Left ventricle myocardium inferior (tissue), 1 donor: Measurements from ENCODE around the gene JUNB. TPM values are rescaled to one million over a fixed set of nuclear protein-coding genes. Genes with fewer than 3 reads are reported as not detected.
"Not testable (repeated sequence)": the region's sequence is repeated elsewhere in the genome, so short reads cannot be mapped to it uniquely, and the experiment has no call there.

ENCODE experiments used
- DNase-seq: peaks from one replicate; pipeline ENCODE4 v3.0.0-alpha.2; 2020
- H3K27ac ChIP-seq: fragments of 200-600 bp; replicated peaks from 2 replicates; pipeline ENCODE4 v1.8.0; 2021
- H3K27me3 ChIP-seq: fragments of 200-600 bp; 2 replicates; pipeline ENCODE4 v1.8.0; 2021; ENCODE audit warnings: low read depth
- H3K36me3 ChIP-seq: fragments of 200-600 bp; 2 replicates; pipeline ENCODE4 v1.8.0; 2021
- H3K4me1 ChIP-seq: fragments of 200-600 bp; 2 replicates; pipeline ENCODE4 v1.8.0; 2021
- H3K4me3 ChIP-seq: fragments of 200-600 bp; 2 replicates; pipeline ENCODE4 v1.8.0; 2021; ENCODE audit warnings: mild to moderate bottlenecking, moderate library complexity
- H3K9me3 ChIP-seq: fragments of 200-600 bp; replicated peaks from 2 replicates; pipeline ENCODE4 v1.8.0; 2021
- CTCF ChIP-seq: fragments of 200-600 bp; IDR thresholded peaks from 2 replicates; pipeline ENCODE4 v1.8.0; 2021; ENCODE audit warnings: antibody characterized with exemption, mild to moderate bottlenecking, borderline replicate concordance
- intact Hi-C: fragments of 100-400 bp; cut with micrococcal nuclease; formaldehyde crosslinking; loops from one replicate; pipeline ENCODE4 v1.11.0; 2022
- total RNA-seq: library from RNA; stranded (reverse); fragmentation: NEBNext Ultra II Directional; extraction: Animal tissue kit (Norgen Biotek cat#: 25700); gene quantifications from one replicate; pipeline ENCODE4 v1.2.1, GENCODE V29; 2021
- donor health status: DM: no; HTN: yes; CAD: no; lungs with severe emphysema.

JUNB gene
- total RNA-seq, 1 donor from 2014 or later, result 26.7 TPM

- intact Hi-C loops, result no loop called here
- H3K36me3 ChIP-seq, result peaks cover 26% of the 10 kb centered on the region
- DNase-seq, result no peak
These were observed 3.1 kb downstream of the JUNB start for GRCh38 chr19:12794196-12794941.

GRCh38 chr19:12794971-12795381 is 3.7 kb downstream of the JUNB start:
- peaks cover 32% of the 10 kb centered on the region for H3K36me3 ChIP-seq
- no peak for DNase-seq
- TF ChIP-seq CTCF, result no peak
- H3K4me3 ChIP-seq, result no peak overlapping the region
- H3K27ac ChIP-seq, result peak overlapping the region; percentile 96
- no peaks in the 10 kb centered on the region for H3K9me3 ChIP-seq
- H3K4me1 ChIP-seq, result peaks cover 57% of the 10 kb centered on the region
- intact Hi-C loops, result no loop called here
- H3K27me3 ChIP-seq, result no peaks in the 10 kb centered on the region

More at GRCh38 chr19:12794196-12794941, 3.1 kb downstream of the JUNB start:
- peaks cover 56% of the 10 kb centered on the region for H3K4me1 ChIP-seq
- H3K4me3 ChIP-seq, result peak overlapping the region; percentile 76
- TF ChIP-seq CTCF, result no peak
- no peaks in the 10 kb centered on the region for H3K27me3 ChIP-seq
- H3K9me3 ChIP-seq, result no peaks in the 10 kb centered on the region
- H3K27ac ChIP-seq, result peak overlapping the region; percentile 96

GRCh38 chr19:12796146-12797071 is 5.1 kb downstream of the JUNB start:
- H3K4me3 ChIP-seq, result peak overlapping the region; percentile 20
- no peaks in the 10 kb centered on the region for H3K27me3 ChIP-seq
- peaks cover 38% of the 10 kb centered on the region for H3K36me3 ChIP-seq
- H3K9me3 ChIP-seq, result no peaks in the 10 kb centered on the region
- TF ChIP-seq CTCF, result peak; percentile 97
- peaks cover 60% of the 10 kb centered on the region for H3K4me1 ChIP-seq
- intact Hi-C loops, result no loop called here
- DNase-seq, result peak; percentile 59
- peak overlapping the region; percentile 96 for H3K27ac ChIP-seq

DNA sequence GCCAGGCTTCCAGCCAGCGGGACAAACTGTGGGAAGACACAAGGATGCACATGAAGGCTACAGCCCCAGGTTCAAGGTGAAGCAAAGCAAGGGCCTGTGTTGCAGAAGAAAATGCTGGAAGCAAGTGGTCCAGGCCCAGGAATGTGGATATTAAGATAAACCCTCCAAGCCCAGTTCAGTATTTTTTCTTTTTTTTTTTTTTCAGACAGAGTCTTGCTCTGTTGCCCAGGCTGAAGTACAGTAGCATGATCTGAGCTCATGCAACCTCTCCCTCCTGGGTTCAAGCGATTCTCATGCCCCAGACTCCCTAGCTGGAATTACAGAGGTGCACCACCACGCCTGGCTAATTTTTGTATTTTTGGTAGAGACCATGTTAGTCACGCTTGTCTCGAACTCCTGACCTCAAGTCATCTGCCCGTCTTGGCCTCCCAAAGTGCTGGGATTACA is 5.9 kb downstream of the JUNB start:
- H3K27me3 ChIP-seq, result no peaks in the 10 kb centered on the region
- peak overlapping the region; percentile 96 for H3K27ac ChIP-seq
- no peaks in the 10 kb centered on the region for H3K9me3 ChIP-seq
- intact Hi-C loops, result no loop called here
- no peak for TF ChIP-seq CTCF
- peaks cover 38% of the 10 kb centered on the region for H3K36me3 ChIP-seq
- DNase-seq, result no peak
- peaks cover 60% of the 10 kb centered on the region for H3K4me1 ChIP-seq
- H3K4me3 ChIP-seq, result no peak overlapping the region

DNA sequence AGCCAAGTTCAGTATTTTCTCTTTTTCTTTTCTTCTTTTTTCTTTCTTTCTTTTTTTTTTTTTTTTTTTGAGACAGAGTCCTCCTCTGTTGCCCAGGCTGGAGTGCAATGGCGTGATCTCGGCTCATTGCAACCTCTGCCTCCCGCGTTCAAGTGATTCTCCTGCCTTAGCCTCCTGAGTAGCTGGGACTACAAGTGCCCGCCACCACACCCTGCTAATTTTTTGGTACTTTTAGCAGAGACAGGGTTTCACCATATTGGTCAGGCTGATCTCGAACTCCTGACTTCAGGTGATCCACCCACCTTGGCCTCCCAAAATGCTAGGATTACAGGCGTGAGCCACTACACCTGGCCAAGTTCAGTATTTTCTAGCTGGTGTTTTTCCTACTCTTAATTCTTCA is 6.3 kb downstream of the JUNB start:
- H3K9me3 ChIP-seq, H3K27me3 ChIP-seq, H3K4me3 ChIP-seq, DNase-seq, intact Hi-C loops, H3K27ac ChIP-seq: not testable (repeated sequence)
- peaks cover 60% of the 10 kb centered on the region for H3K4me1 ChIP-seq
- H3K36me3 ChIP-seq, result peaks cover 38% of the 10 kb centered on the region
